VCaP (cell line): ENCODE results near the gene TCN2.

ENCODE experiments used
- H3K27ac ChIP-seq: fragments of 450-650 bp; 2 replicates; pipeline ENCODE4 v1.5.1; 2017
- CTCF ChIP-seq: fragments of 450-650 bp; conservative IDR thresholded peaks from 2 replicates; pipeline ENCODE4 v1.5.1; 2017; ENCODE audit warnings: mild to moderate bottlenecking, moderate library complexity

Gene TCN2

GRCh38 chr22:30634471-30635233 is 27.7 kb downstream of the TCN2 start:
- peak; percentile 92 for TF ChIP-seq CTCF
- H3K27ac ChIP-seq, result peak overlapping the region; percentile 65

GRCh38 chr22:30635273-30636225 is 28.6 kb downstream of the TCN2 start, which contains the start of gene SLC35E4:
Gene SLC35E4 (plus strand): TSS chr22:30635781. CDS start chr22:30636451, 670 bp downstream.
- peak within 1 kb of the TSS; percentile 65 for H3K27ac ChIP-seq
- no peak for TF ChIP-seq CTCF

GRCh38 chr22:30636226-30637077 is 29.5 kb downstream of the TCN2 start:
- peak overlapping the region; percentile 65 for H3K27ac ChIP-seq
- no peak for TF ChIP-seq CTCF

GRCh38 chr22:30637701-30638114 is 30.7 kb downstream of the TCN2 start:
- H3K27ac ChIP-seq, result no peak overlapping the region
- no peak for TF ChIP-seq CTCF

- H3K27ac ChIP-seq, result no peak overlapping the region
- no peak for TF ChIP-seq CTCF
These were observed 33.4 kb downstream of the TCN2 start for GRCh38 chr22:30640361-30640760.

GRCh38 chr22:30640839-30641430 is 34.0 kb downstream of the TCN2 start:
- TF ChIP-seq CTCF, result no peak
- H3K27ac ChIP-seq, result no peak overlapping the region
